NOMO-1 treated with DMSO at 0.1 percent for 48 hours (cell line): ENCODE data around the gene TTC39C.
"Not testable (repeated sequence)": the region's sequence is repeated elsewhere in the genome, so short reads cannot be mapped to it uniquely, and the experiment has no call there.

ENCODE experiments used
- DNase-seq: peaks from one replicate; lab custom pipeline; 2025; ENCODE audit not compliant: unreplicated experiment; lab: John Stamatoyannopoulos, UW

TTC39C gene

DNA sequence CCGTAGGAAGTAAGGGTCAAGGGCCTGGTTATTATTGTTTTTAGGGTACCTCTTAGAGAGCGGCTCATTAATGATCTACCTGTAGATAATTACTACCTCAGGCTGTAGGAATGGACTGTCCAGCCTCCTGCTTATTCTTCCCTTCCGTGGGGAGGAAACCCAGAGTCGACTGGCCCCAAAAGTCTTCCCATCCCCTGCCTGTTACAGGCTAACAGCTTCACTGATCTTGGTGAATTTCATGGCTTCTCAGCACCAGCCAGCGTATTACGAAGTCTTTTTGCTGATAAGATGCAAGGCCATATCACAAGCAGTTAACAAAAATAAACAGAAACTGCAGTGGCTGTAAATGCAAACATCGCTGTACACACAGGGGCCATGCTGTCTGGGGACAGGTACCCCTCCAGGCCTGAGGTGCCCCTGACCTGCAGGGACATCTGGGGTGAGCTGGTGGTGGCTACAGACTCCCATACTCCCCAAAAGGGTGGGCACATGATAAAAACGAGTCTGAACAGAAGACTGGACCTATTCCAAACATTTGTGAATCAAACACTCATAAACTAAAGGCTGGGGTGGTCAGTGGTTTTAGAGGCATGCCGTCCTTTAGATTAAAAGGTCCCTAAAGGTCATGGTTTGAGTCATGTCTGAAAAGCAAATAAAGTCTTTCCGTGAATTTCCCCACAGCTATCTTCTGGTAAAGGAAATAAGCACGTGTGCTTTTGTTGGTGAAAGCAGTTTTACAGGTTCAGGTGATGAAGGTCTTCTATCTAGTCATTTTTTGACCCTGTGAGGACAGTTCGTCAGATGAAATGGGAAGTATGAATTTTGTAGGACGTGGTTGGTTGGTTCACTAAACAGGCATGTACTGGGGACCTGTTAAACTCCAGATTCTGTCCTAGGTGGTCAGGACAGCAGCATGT is 36.7 kb downstream of the TTC39C start:
- DNase-seq = no peak

DNA sequence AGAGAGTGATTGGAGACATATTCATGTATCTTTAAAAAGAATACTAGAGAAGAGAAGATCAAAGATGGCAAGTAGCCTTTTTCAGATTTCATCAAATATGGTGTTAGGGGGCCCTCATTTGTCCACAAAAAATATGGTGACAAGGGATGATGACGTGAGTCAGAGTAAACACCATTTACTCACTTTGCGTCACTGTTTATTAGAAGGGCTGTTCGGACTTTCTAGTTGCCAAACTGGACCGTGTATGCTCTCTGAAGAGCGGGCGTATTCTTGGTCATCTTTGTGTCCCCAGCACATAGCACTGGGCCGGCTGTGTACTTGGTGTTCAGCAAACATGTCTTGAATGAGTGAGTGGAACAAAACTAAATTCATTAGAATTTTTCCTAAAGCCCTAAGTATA is 37.5 kb downstream of the TTC39C start:
- no peak for DNase-seq

DNA sequence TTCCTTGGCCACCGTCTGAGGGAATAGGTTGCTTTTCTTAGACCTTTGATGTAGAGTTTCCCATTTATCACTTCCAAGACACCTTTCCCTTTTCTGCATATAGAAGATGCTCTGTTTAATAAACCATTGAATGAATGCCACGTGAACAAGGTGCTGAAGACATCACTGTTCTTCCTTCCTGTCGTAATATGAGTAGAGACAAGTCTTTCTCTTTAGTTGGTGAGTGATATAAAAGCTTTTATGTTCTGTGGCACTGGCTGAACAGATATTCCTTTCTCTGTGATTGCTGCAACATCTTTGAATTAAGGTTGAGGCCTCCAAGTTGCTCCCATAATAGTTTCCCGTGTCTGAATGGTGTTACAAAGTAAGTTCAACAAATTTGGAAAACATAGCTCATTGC is 38.7 kb downstream of the TTC39C start:
- no peak for DNase-seq

DNA sequence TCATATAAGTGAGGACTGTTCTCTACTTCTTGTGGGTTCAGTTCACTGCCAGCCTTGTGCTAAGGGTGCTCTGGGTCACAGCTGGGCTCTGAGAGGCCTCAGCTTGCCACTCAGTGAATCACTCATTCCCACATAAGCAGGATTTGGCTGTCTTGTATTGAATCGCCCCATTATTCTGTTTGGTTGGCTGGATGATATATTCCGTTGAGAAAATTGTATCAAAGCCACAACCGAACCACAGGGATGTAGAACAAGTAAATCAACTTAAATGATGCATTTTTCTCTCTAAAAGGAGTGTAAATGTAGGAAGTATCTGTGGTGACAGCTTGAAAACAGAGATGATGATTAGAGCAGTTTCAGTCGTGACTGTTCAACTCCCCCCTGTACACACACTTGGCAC is 39.6 kb downstream of the TTC39C start:
- no peak for DNase-seq

DNA sequence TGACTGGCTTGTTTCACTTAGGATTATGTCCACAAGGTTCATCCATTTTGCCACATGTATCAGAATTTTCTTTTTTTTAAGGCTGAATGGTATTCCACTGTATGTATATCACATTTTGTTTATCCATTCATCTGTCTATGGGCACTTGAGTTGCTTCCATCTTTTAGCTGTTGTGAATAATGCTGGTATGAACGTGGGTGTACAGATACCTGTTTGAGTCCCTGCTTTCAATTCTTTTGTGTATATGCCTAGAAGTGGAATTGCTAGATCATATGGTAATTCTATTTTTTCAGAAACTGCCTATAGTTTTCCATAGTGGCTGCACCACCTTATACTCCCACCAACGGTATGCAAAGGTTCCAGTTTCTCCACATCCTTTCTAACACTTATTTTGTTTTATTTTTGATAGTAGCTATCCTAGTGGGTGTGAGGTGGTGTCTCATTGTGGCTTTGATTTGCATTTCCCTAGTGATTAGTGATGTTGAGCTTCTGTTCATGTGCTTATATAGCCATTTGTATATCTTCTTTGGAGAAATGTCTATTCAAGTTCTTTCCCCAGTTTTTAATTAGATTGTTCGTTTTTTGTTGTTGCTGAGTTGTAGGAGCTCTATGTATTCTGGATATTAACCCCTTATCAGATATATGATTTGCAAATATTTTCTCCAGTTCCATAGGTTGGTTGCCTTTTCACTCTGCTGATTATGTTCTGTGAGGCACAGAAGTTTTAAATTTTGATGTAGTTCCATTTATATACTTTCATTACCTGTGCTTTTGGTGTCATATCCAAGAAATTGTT is 40.7 kb downstream of the TTC39C start:
- DNase-seq = no peak

DNA sequence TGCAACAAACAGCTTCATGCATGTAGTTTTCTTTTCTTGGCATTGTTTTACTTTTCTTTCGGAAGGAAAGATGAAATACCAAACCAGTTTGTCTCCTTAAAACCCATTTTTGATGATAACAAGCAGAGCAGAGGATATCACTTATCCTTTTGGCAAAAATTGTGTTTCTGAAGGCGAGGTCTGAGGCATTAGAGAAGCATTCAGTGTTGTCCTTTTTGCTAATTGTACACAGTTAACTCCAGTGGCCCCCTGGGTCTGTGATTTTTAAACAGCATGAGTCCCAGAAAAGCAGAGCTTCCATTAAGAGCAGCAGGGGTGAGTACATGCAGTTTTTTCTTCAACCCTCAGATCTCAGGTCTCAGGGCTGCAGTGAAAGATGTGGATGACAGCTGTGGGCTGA is 41.3 kb downstream of the TTC39C start:
- DNase-seq = no peak

DNA sequence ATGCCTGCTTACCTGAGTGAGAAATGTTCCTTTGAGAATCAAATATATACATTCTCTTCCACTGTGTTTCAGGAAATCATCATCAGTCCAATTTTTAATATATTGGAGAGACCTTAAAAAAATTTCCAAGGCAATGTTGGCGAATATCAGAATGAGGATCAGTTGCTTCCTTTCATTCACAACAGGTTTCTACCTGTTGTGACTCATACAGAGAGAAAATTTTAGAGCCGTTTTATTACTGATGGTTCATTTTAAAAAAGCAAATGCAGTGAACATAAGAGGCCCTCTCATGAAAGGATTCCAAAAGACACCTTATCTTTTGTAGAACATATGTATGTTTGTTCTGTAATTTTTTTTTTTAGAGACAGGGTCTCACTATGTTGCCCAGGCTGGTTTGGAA is 42.0 kb downstream of the TTC39C start:
- DNase-seq = no peak

DNA sequence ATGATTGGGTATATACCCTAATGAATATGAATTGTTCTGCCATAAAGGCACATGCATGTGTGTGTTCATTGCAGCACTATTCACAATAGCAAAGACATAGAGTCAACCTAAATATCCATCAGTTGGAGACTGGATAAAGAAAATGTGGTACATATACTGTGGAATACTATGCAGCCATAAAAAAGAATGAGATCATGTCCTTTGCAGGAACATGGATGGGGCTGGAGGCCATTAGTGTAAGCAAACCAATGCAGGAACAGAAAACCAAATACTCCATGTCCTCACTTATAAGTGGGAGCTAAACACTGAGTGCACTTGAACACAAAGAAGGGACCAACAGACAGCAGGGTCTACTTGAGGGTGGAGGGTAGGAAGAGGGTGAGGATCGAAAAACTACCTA is 43.2 kb downstream of the TTC39C start:
- DNase-seq = no peak

DNA sequence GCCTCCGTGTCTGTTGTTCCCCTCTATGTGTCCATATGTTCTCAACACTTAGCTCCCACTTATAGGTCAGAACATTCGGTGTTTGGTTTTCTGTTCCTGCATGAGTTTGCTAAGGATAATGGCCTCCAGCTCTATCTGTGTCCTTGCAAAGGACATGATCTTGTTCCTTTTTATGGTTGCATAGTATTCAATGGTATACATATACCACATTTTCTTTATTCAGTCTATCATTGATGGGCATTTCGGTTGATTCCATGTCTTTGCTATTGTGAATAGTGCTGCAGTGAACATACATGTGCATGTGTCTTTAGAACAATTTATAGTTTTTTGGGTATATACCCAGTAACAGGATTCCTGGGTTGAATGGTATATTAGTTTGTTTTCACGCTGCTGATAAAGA is 44.8 kb downstream of the TTC39C start:
- DNase-seq = not testable (repeated sequence)

DNA sequence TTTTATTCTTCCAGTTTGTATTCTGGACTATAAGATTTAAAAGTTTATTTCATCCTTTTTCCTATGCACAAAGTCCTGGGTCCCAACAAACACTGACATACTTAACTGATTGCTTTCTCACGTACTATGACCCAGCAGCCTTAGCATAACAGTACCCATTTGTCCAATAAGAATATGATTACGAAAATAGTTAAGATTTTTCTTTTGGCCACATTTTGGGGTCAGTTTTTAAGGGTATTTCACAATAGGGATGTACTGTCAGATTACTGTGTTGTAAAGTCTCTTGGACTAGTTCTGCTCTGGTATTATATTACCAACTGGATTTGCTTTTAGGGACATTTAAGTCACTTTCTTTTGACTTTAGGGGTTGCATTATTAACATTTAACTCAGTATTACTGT is 46.1 kb downstream of the TTC39C start:
- no peak for DNase-seq

DNA sequence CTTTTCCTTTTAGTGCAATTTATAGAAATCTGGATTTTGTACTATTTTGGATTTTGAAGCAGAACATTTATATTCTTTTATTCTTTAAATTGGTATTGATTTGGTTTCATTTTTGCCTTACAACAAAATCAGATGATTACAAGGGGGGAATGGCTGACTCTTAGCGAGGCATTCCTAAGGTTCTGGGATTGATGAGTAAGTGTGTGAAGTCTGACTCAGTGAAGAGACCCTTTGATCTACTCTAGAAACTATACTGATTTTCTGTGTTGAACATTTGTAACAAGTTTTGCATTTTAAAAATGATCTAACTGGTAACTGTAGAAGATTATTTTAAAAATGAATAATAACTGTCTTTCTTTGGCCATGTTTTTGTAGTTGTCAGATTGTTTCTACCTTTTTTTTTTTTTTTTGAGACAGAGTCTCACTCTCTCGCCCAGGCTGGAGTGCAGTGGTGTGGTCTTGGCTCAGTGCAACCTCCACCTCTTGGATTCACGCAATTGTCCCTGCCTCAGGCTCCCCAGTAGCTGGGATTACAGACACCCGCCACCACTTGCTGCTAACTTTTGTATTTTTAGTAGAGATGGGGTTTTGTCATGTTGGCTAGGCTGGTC is 48.7 kb downstream of the TTC39C start:
- no peak for DNase-seq

DNA sequence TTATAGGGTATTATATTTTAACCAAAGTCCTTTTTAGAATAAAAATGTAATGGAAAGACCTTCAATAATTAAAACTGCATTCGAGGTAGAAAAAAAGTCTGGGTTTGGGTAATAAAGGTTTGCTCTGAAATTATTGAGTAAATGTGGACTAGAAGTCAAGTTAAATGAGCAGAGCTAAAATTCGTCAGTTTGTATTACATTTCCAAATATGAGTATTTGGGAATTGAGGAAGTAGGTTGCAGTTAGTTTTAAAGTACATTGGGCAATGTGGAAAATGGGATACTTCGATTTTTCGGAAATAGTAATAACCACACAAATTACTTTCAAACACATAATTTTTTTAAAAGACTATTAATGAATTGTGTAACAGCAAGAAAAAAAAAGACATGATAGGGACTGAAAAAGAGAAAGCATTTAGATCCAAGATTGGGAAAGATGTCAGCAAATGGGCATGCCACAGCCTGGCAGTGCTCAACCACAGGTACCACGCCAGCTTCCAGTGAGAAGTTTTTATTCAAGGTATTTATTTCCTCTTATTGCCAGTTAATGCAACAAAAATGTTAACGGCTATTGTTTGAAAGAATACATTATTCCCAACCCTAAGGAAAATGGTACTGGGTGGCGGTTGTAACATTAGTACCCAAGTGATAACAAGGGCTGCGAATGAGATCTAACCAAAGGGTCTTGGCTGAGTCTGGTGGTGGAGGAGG is 50.0 kb downstream of the TTC39C start:
- DNase-seq = no peak

DNA sequence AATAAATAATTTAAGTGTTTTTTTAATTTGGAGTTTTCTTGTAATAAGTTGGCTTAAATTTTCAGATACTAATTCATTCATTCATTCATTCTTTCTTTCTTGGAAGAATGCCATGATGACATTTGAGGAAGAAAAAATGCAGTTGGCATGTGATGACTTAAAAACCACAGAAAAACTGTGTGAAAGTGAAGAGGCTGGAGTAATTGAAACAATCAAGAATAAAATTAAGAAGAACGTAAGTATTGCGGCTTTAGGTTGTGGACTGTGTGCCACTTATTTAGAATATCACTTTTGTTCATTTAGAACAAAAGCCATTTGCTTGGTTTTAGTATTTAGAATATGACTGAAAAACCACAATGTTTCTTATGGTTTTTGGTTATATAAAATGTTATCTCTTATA is 51.4 kb downstream of the TTC39C start:
- no peak for DNase-seq

DNA sequence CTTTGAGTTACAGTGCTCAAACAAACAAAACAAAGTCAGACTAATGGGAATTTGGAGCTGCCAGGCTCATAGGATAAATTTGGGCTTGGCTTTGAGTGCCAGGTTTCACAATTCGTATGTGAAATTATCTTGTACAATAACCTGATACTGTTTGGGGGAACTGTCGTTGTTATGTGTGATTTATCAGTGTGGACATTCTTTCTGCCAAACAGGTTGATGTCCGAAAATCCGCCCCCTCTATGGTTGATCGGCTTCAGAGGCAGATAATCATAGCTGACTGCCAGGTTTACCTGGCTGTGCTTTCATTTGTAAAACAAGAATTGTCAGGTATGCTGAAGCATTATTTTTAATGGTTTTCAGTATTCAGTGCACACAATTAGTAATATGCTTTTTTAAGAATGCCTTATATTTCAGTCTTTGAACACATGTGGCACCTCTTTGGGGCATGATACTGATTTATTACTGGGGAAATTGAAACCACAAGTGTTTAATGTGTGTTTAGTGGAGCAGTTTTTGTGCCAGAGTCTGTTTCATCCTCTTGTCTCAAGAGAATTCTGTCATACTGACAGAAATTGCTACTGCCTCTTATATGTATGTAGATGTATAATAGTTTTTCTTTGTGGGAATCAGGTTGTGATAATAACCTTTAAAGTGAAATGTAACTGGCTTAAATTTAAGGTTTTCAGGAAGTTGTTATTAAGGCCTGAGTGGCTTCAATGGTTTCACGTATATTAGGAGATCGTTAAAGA is 54.6 kb downstream of the TTC39C start:
- DNase-seq = peak; percentile 13

DNA sequence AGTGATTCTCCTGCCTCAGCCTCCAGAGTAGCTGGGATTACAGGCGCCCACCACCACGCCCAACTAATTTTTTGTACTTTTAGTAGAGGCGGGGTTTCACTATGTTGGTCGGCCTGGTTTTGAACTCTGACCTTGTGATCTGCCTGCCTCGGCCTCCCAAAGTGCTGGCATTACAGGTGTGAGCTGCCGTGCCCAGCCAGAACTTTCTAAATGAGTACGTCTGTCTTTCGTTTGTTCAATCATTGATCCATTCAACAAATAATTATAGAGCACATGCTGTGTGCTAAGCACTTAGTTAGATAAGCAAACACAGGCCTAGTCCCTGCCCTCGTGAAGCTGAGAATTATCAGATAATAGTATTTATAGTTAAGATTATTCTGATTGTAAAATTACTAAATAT is 56.5 kb downstream of the TTC39C start:
- no peak for DNase-seq

DNA sequence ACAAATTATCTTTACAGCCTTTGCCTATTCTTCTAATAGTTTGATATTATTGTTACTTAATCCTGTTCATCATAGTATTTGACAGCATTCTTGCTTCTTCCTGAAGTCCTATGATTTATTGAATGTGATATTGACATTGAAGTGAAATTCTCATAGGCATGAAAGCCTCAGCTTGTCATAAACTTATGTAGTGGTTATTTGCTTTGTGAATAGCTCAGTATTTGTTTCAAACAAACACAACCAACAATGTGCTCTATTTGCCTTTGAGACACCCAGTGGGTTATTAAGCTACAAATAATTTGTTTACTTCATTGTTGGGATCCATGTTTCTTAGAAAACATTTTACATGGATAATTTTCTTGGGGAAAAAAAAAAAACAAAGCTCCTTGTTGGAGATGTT is 57.2 kb downstream of the TTC39C start:
- no peak for DNase-seq

DNA sequence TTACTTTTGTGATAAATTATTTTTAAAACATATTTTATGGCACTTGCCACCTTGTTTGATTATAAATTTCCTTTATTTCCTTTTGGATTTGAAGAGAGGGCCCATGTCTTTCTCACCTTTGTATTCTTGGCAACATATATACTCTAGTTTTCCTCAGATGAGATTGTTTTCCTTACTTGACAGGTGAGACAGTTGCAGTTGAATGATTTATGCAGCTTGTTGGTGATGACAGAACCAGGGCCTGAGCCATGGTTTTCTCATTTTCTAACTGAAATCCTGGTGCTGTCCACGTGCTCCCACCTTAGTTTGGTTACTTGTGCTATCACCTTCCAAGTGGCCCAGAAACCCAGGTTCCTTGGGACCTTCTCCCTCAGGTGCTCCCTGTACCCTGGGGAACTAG is 58.2 kb downstream of the TTC39C start:
- DNase-seq = no peak

DNA sequence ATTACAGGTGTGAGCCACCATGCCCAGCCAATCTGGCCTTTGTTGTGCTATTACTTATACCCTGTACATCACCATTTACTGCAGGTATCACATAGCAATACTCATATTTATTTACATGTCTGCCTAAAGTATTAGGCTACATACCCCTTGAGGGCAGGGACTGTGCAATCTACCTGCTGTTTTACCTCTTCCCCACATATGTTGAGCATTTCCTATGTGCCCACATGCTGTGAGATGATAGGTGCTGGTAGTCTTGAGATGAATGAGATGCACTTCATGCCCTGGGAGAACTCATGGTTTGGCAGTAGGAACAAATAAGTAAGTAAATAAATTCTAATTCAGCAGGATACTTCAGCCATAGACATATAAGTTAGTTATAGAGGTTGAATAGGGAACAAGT is 59.2 kb downstream of the TTC39C start:
- no peak for DNase-seq

DNA sequence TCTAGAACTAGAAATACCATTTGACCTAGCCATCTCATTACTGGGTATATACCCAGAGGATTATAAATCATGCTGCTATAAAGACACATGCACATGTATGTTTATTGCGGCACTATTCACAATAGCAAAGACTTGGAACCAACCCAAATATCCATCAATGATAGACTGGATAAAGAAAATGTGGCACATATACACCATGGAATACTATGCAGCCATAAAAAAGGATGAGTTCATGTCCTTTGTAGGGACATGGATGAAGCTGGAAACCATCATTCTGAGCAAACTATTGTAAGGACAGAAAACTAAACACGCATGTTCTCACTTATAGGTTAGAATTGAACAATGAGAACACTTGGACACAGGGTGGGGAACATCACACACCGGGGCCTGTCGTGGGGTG is 60.2 kb downstream of the TTC39C start:
- DNase-seq = not testable (repeated sequence)

DNA sequence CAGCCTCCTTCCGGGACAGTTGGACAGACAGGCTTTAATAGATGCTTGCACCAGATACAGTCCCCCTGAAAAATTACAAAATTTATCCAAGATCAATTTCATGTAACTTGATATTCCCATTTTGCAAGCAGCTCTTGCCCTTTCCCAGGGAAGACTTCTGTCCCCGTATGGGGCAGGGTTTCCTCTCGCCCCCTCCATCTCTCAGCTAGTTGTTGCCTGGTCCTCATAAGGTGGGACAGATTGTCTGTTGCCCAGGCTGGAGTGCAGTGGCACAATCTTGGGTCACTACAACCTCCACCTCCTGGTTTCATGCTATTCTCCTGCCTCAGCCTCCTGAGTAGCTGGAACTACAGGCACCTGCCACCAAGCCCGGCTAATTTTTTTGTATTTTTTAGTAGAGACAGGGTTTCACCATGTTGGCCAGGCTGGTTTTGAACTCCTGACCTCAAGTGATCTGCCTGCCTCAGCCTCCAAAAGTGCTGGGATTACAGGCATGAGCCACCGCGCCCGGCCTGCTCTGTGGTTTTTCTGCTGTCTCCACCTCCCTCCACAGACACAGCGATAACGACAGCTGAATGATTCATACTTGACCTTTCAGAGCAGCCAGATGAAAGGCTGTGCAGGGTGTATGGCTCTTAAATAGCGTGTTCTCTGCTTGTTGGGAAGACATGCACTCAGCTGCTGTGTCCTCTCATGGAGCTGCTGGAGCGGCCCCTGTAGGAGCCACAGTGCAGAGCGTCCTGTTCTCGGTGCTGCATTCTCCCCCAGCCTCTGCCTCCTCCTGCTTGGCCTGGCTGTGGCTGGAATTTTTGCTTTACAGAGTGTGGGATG is 61.4 kb downstream of the TTC39C start:
- DNase-seq = peak; percentile 86
